Prostate gland (tissue), 2 donors: ENCODE data around the gene MYMK.

Experiments used
- CTCF ChIP-seq, 4 experiments: fragments of 200-600 bp in 2 of 4; fragments of 450-650 bp in 2 of 4; sonication (generic) in 2 of 4; IDR thresholded peaks; 1 replicate in 3 of 4; 2 replicates in 1 of 4; pipeline ENCODE4 v1.5.1; 2016 to 2019; ENCODE audit warnings: antibody characterized with exemption in 4 of 4, mild to moderate bottlenecking in 2 of 4, moderate library complexity in 2 of 4
- POLR2AphosphoS5 ChIP-seq: sonication (generic); formaldehyde crosslinking; IDR thresholded peaks from one replicate; pipeline ENCODE4 v1.6.1; 2017; ENCODE audit warnings: antibody characterized with exemption

GRCh38 chr9:133502112-133502511, 22.6 kb downstream of the MYMK start:
- no peak for TF ChIP-seq CTCF (IDR thresholded peaks at IDR 0.05)
- no peak for TF ChIP-seq POLR2AphosphoS5
